HG02970 (cell line): ENCODE measurements around the gene VEPH1.

Experiments
- ATAC-seq: cut with Tn5 transposase; IDR thresholded peaks from one replicate; pipeline ENCODE4 v1.9.1; 2021; ENCODE audit warnings: mild to moderate bottlenecking, moderate library complexity, moderate number of reproducible peaks; ENCODE audit not compliant: unreplicated experiment, low FRiP score

VEPH1 gene

GRCh38 chr3:157502916-157503595 is at the start of gene VEPH1:
TSS of gene VEPH1 (minus strand) at chr3:157503416. CDS start at chr3:157495349, 8,067 bp downstream.
- no peak for ATAC-seq

- no peak for ATAC-seq
Observed at GRCh38 chr3:157551961-157552360, 48.7 kb upstream of the VEPH1 start.

- no peak for ATAC-seq
Observed at GRCh38 chr3:157549498-157549897, 46.3 kb upstream of the VEPH1 start.

GRCh38 chr3:157544501-157545130 is 41.4 kb upstream of the VEPH1 start:
- ATAC-seq: no peak

GRCh38 chr3:157543501-157544035 is 40.4 kb upstream of the VEPH1 start:
- ATAC-seq: no peak

- ATAC-seq: no peak
Observed at GRCh38 chr3:157542711-157543500, 39.7 kb upstream of the VEPH1 start.

- ATAC-seq: no peak
Observed at GRCh38 chr3:157541506-157542236, 38.5 kb upstream of the VEPH1 start.

- ATAC-seq: no peak
Observed at GRCh38 chr3:157540656-157541055, 37.4 kb upstream of the VEPH1 start.

GRCh38 chr3:157535667-157536066 is 32.5 kb upstream of the VEPH1 start:
- no peak for ATAC-seq

- no peak for ATAC-seq
Observed at GRCh38 chr3:157534725-157535161, 31.5 kb upstream of the VEPH1 start.

GRCh38 chr3:157533298-157534070 is 30.3 kb upstream of the VEPH1 start:
- no peak for ATAC-seq

GRCh38 chr3:157532529-157533297 is 29.5 kb upstream of the VEPH1 start:
- peak; percentile 80 for ATAC-seq

- ATAC-seq: no peak
Observed at GRCh38 chr3:157531771-157532170, 28.6 kb upstream of the VEPH1 start.

GRCh38 chr3:157531301-157531660 is 28.1 kb upstream of the VEPH1 start:
- no peak for ATAC-seq

GRCh38 chr3:157530637-157531300 is 27.6 kb upstream of the VEPH1 start:
- ATAC-seq: no peak

GRCh38 chr3:157529751-157530150 is 26.5 kb upstream of the VEPH1 start:
- ATAC-seq: no peak

- no peak for ATAC-seq
Observed at GRCh38 chr3:157529085-157529484, 25.9 kb upstream of the VEPH1 start.

- ATAC-seq: no peak
Observed at GRCh38 chr3:157527131-157527881, 24.1 kb upstream of the VEPH1 start.
